Natural killer cell (primary cell): ENCODE data around the gene XRCC5. TPM values are rescaled to one million over a fixed set of nuclear protein-coding genes. Genes with fewer than 3 reads are reported as not detected.
A peak's percentile ranks its signal among the peaks of the same experiment; 100 is the strongest.

Source experiments
- ATAC-seq, 3 donors: fragments of 150-1000 bp in 2 of 3; fragments of 200-7000 bp in 1 of 3; cut with Tn5 transposase; 1 replicate in 1 of 3; 2 replicates in 2 of 3; pipeline ENCODE4 v1.10.0; 2021; ENCODE audit warnings: mild to moderate bottlenecking in 2 of 3, moderate library complexity in 2 of 3
- DNase-seq, 2 donors: peaks; one replicate each; pipeline versions ENCODE4 v3.0.0 to v3.0.0-alpha.2; 2013 to 2021; ENCODE audit warnings: mixed read lengths in 1 of 2
- H3K27ac ChIP-seq: one replicate; pipeline ENCODE4 v1.5.1; 2013; ENCODE audit warnings: mild to moderate bottlenecking, low read length
- H3K27me3 ChIP-seq: one replicate; pipeline ENCODE4 v1.6.1; 2013; ENCODE audit warnings: low read length; ENCODE audit not compliant: control insufficient read depth, insufficient read depth
- H3K36me3 ChIP-seq: one replicate; pipeline ENCODE4 v1.6.1; 2013; ENCODE audit warnings: low read length; ENCODE audit not compliant: control insufficient read depth, insufficient read depth
- H3K4me1 ChIP-seq: one replicate; pipeline ENCODE4 v1.6.1; 2013; ENCODE audit warnings: low read length; ENCODE audit not compliant: control insufficient read depth, insufficient read depth
- H3K4me3 ChIP-seq: one replicate; pipeline ENCODE4 v1.5.1; 2013; ENCODE audit warnings: low read length
- H3K9me3 ChIP-seq: one replicate; pipeline ENCODE4 v1.6.1; 2013; ENCODE audit warnings: low read length; ENCODE audit not compliant: control insufficient read depth, insufficient read depth
- H3K27ac Mint-ChIP-seq, 2 donors: one replicate each; pipeline ENCODE4 v1.8.0; 2022; ENCODE audit warnings: mild to moderate bottlenecking in 2 of 2, mixed read lengths in 2 of 2, moderate library complexity in 1 of 2
- H3K27me3 Mint-ChIP-seq, 2 donors: one replicate each; pipeline ENCODE4 v1.8.0; 2022; ENCODE audit warnings: low read depth in 2 of 2, mixed read lengths in 2 of 2
- H3K36me3 Mint-ChIP-seq: one replicate; pipeline ENCODE4 v1.8.0; 2022; ENCODE audit warnings: mixed read lengths
- H3K4me1 Mint-ChIP-seq, 2 donors: one replicate each; pipeline ENCODE4 v1.8.0; 2022; ENCODE audit warnings: mixed read lengths in 2 of 2
- H3K4me3 Mint-ChIP-seq: one replicate; pipeline ENCODE4 v1.8.0; 2022; ENCODE audit warnings: mild to moderate bottlenecking, moderate library complexity, mixed read lengths
- H3K9me3 Mint-ChIP-seq, 2 donors: one replicate each; pipeline ENCODE4 v1.8.0; 2022; ENCODE audit warnings: mixed read lengths in 2 of 2
- WGBS: methylation state at CpG from one replicate; pipeline ENCODE4 v1.1.7; 2013; ENCODE audit warnings: missing lambda C conversion rate; ENCODE audit not compliant: insufficient coverage; 5-methylcytosine and 5-hydroxymethylcytosine counted together
- intact Hi-C: fragments of 100-400 bp; cut with micrococcal nuclease; formaldehyde crosslinking; loops from one replicate; pipeline ENCODE4 v1.14.2; 2022
- total RNA-seq, 4 donors: library from RNA; stranded (reverse); fragments of 120-200 nt in 1 of 4; gene quantifications; one replicate each; pipeline versions ENCODE4 v1.2.3 to v1.2.4, GENCODE V29; 2013 to 2022
- TF ChIP-seq, protein P1 (sequence below): fragments of 200-600 bp; IDR thresholded peaks from one replicate; pipeline ENCODE4 v1.8.0; 2022; ENCODE audit warnings: antibody characterized with exemption

Gene XRCC5
- total RNA-seq, 3 donors from 2014 or later (not counting 1 experiment from before 2014, with no cell fraction given): 188 to 220 (median 201) TPM

GRCh38 chr2:216083464-216084281 is 25.5 kb upstream of the XRCC5 start:
- TF ChIP-seq, protein P1, sequence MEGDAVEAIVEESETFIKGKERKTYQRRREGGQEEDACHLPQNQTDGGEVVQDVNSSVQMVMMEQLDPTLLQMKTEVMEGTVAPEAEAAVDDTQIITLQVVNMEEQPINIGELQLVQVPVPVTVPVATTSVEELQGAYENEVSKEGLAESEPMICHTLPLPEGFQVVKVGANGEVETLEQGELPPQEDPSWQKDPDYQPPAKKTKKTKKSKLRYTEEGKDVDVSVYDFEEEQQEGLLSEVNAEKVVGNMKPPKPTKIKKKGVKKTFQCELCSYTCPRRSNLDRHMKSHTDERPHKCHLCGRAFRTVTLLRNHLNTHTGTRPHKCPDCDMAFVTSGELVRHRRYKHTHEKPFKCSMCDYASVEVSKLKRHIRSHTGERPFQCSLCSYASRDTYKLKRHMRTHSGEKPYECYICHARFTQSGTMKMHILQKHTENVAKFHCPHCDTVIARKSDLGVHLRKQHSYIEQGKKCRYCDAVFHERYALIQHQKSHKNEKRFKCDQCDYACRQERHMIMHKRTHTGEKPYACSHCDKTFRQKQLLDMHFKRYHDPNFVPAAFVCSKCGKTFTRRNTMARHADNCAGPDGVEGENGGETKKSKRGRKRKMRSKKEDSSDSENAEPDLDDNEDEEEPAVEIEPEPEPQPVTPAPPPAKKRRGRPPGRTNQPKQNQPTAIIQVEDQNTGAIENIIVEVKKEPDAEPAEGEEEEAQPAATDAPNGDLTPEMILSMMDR: no peak
- Histone ChIP-seq H3K4me1 (peaks cover 38% of the 10 kb centered on the region), H3K36me3 (no peaks in the 10 kb centered on the region), H3K9me3 (no peaks in the 10 kb centered on the region), H3K27ac (peak overlapping the region; percentile 42), H3K4me3 (no peak overlapping the region), H3K27me3 (no peaks in the 10 kb centered on the region)
- Mint-ChIP-seq H3K9me3 (no peaks in the 10 kb centered on the region), H3K27ac (peak overlapping the region; percentile 85 to 87), H3K4me3 (peak overlapping the region; percentile 99), H3K36me3 (no peaks in the 10 kb centered on the region), H3K4me1 (peaks cover 42 to 49% of the 10 kb centered on the region in 2 donors), H3K27me3 (no peaks in the 10 kb centered on the region)
- 93% methylated on average over 11 of the region's 11 CpGs for WGBS
- ATAC-seq (no peak), DNase-seq (peak in 1 of 2 donors; percentile 24)
- intact Hi-C loops: no loop called here

GRCh38 chr2:216084547-216084946 is 24.6 kb upstream of the XRCC5 start:
- no peaks in the 10 kb centered on the region for H3K27me3 Mint-ChIP-seq
- peak overlapping the region; percentile 74 for H3K4me3 Mint-ChIP-seq
- peaks cover 42 to 49% of the 10 kb centered on the region in 2 donors for H3K4me1 Mint-ChIP-seq
- peak in 1 of 2 donors; percentile 52 for DNase-seq
- Histone ChIP-seq H3K4me3 (no peak overlapping the region), H3K27ac (peak overlapping the region; percentile 42), H3K9me3 (no peaks in the 10 kb centered on the region), H3K36me3 (no peaks in the 10 kb centered on the region), H3K27me3 (no peaks in the 10 kb centered on the region), H3K4me1 (peaks cover 38% of the 10 kb centered on the region)
- ATAC-seq: no peak
- intact Hi-C loops: no loop called here
- no peaks in the 10 kb centered on the region for H3K36me3 Mint-ChIP-seq
- WGBS: 41% methylated on average over 3 of the region's 3 CpGs
- TF ChIP-seq, protein P1: no peak
- H3K27ac Mint-ChIP-seq: peak overlapping the region; percentile 85 to 87
- no peaks in the 10 kb centered on the region for H3K9me3 Mint-ChIP-seq

DNA sequence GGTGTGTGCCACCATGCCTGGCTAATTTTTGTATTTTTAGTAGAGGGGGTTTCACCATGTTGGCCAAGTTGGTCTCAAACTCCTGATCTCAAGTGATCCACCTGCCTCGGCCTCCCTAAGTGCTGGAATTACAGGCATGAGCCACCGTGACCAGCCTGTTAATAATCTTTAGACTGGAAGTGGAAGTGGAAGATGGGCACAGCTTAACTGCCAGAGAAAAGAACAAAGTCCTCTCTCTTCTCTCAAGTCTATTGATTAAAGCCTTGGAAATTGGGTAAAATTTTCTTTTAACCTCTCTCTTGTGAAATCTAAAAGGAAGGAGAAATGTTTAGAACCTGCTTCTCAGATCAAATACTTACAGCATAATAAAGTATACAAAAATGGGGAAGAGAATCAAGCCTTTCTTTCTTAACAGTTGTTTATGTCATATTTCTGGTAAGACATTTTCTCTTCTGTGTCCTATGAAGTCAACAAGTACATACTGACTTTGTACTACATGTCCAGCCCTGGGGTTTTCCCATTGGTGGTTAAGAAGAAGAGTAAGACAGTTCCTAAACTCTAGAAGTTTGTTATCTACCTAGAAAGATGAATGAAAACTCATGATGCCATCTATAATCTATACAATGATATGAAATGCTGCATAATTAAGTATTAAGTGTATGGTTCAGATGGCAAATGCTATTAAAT is 22.8 kb upstream of the XRCC5 start:
- Histone ChIP-seq H3K4me3 (no peak overlapping the region), H3K27me3 (no peaks in the 10 kb centered on the region), H3K27ac (no peak overlapping the region), H3K9me3 (no peaks in the 10 kb centered on the region), H3K36me3 (no peaks in the 10 kb centered on the region), H3K4me1 (peaks cover 35% of the 10 kb centered on the region)
- peaks cover 52% of the 10 kb centered on the region in 2 donors for H3K4me1 Mint-ChIP-seq
- no peaks in the 10 kb centered on the region for H3K36me3 Mint-ChIP-seq
- ATAC-seq (no peak), DNase-seq (no peak)
- intact Hi-C loops: no loop called here
- no peaks in the 10 kb centered on the region for H3K27me3 Mint-ChIP-seq
- H3K27ac Mint-ChIP-seq: peak overlapping the region; percentile 9 to 87
- 90% methylated on average over 1 of the region's 2 CpGs for WGBS
- H3K4me3 Mint-ChIP-seq: no peak overlapping the region
- TF ChIP-seq, protein P1: no peak
- H3K9me3 Mint-ChIP-seq: no peaks in the 10 kb centered on the region
